PC-9 (cell line): Measurements from ENCODE around the gene DNAJC16. TPM values are rescaled to one million over a fixed set of nuclear protein-coding genes. Genes with fewer than 3 reads are reported as not detected.
"Not testable (repeated sequence)": the region's sequence is repeated elsewhere in the genome, so short reads cannot be mapped to it uniquely, and the experiment has no call there.

Experiments used
- BruUV-seq: library from RNA; stranded (reverse); fragments of 400-500 nt; replicated peaks from 2 replicates; lab custom pipeline; 2021; lab: Mats Ljungman, UMichigan
- CTCF ChIA-PET: fragments of 300-600 bp; sonication (Branson Sonifier 250); formaldehyde crosslinking; loops from one replicate; lab custom pipeline; 2022; ENCODE audit warnings: antibody characterized with exemption; lab: Charles Lee
- POLR2A ChIA-PET: fragments of 300-600 bp; sonication (Branson Sonifier 250); formaldehyde crosslinking; loops from one replicate; lab custom pipeline; 2022; ENCODE audit warnings: antibody characterized with exemption; ENCODE audit not compliant: unreplicated experiment; lab: Charles Lee
- DNase-seq, 2 experiments: peaks; one replicate each; pipeline versions ENCODE4 v3.0.0 to v3.0.0-alpha.2; 2015 to 2022; ENCODE audit warnings: mixed read lengths in 1 of 2
- H2AFZ ChIP-seq: fragments of 200-600 bp; sonication (generic); 2 replicates; pipeline ENCODE4 v1.8.1; 2017; ENCODE audit warnings: antibody characterized with exemption
- H3F3A ChIP-seq: fragments of 200-600 bp; sonication (generic); 2 replicates; pipeline ENCODE4 v1.8.1; 2017; ENCODE audit warnings: antibody characterized with exemption, mild to moderate bottlenecking, low read depth; ENCODE audit not compliant: insufficient read depth
- H3K27ac ChIP-seq: fragments of 200-600 bp; sonication (generic); 2 replicates; pipeline ENCODE4 v1.6.1; 2016; ENCODE audit warnings: mixed run types
- H3K27me3 ChIP-seq: fragments of 200-600 bp; sonication (generic); 2 replicates; pipeline ENCODE4 v1.6.1; 2016; ENCODE audit warnings: low read depth, mixed run types; ENCODE audit not compliant: insufficient read depth
- H3K36me3 ChIP-seq: fragments of 200-600 bp; sonication (generic); 2 replicates; pipeline ENCODE4 v1.6.1; 2016; ENCODE audit warnings: low read depth, mixed run types
- H3K4me1 ChIP-seq: fragments of 200-600 bp; sonication (generic); replicated peaks from 2 replicates; pipeline ENCODE4 v1.6.1; 2016; ENCODE audit warnings: mixed run types; ENCODE audit not compliant: insufficient read depth
- H3K4me2 ChIP-seq: fragments of 200-600 bp; sonication (generic); 2 replicates; pipeline ENCODE4 v1.6.1; 2017; ENCODE audit warnings: mixed run types
- H3K4me3 ChIP-seq: fragments of 200-600 bp; sonication (generic); 2 replicates; pipeline ENCODE4 v1.6.1; 2016; ENCODE audit warnings: mixed run types
- H3K79me2 ChIP-seq: fragments of 200-600 bp; sonication (generic); 2 replicates; pipeline ENCODE4 v1.6.1; 2017; ENCODE audit warnings: low read depth, mixed run types
- H3K9me2 ChIP-seq: fragments of 200-600 bp; sonication (generic); 2 replicates; pipeline ENCODE4 v1.8.1; 2017; ENCODE audit warnings: mild to moderate bottlenecking; ENCODE audit not compliant: insufficient read depth
- H3K9me3 ChIP-seq: fragments of 200-600 bp; sonication (generic); 2 replicates; pipeline ENCODE4 v1.8.1; 2016; ENCODE audit warnings: low read depth; ENCODE audit not compliant: insufficient read depth
- H4K20me1 ChIP-seq: fragments of 200-600 bp; sonication (generic); 2 replicates; pipeline ENCODE4 v1.8.1; 2017; ENCODE audit not compliant: insufficient read depth
- EZH2 ChIP-seq: fragments of 200-600 bp; sonication (generic); IDR thresholded peaks from 2 replicates; pipeline ENCODE4 v1.8.0; 2017; ENCODE audit warnings: antibody characterized with exemption, low read depth
- intact Hi-C: fragments of 100-400 bp; cut with micrococcal nuclease; formaldehyde crosslinking; loops from one replicate; pipeline ENCODE4 v1.10.0; 2022; ENCODE audit not compliant: unreplicated experiment
- total RNA-seq: library from RNA; stranded (reverse); gene quantifications from 2 replicates; pipeline ENCODE4 v1.2.3, GENCODE V29; 2021
- TF ChIP-seq, protein P1 (sequence below): fragments of 200-600 bp; sonication (generic); conservative IDR thresholded peaks from 2 replicates; pipeline ENCODE4 v1.6.1; 2017; ENCODE audit warnings: mixed run types, antibody characterized with exemption, mild to moderate bottlenecking, moderate library complexity

Gene DNAJC16
- total RNA-seq, 1 experiment from 2014 or later: 18.8 TPM

- no peaks in the 10 kb centered on the region for H3K9me2 ChIP-seq
- H3K27me3 ChIP-seq: no peaks in the 10 kb centered on the region
- intact Hi-C loops: no loop called here
- H3K4me2 ChIP-seq: no peak overlapping the region
- no peaks in the 10 kb centered on the region for H3F3A ChIP-seq
- H4K20me1 ChIP-seq: no peaks in the 10 kb centered on the region
- H3K4me3 ChIP-seq: no peak overlapping the region
- ChIA-PET POLR2A (interaction anchor here (0.7 kb wide), 3 partner anchors 39 to 863 kb away, joined by 3 to 6 read pairs (median 3); partner anchors contain the start of gene DNAJC16), CTCF (no interaction called here)
- no peak for DNase-seq
- no peaks in the 10 kb centered on the region for H3K36me3 ChIP-seq
- H2AFZ ChIP-seq: no peak overlapping the region
- no peak overlapping the region for H3K27ac ChIP-seq
- H3K79me2 ChIP-seq: no peaks in the 10 kb centered on the region
- H3K4me1 ChIP-seq: no peaks in the 10 kb centered on the region
- BruUV-seq: no TSS peak
- no peaks in the 10 kb centered on the region for H3K9me3 ChIP-seq
- no peak for TF ChIP-seq EZH2
- TF ChIP-seq, protein P1, sequence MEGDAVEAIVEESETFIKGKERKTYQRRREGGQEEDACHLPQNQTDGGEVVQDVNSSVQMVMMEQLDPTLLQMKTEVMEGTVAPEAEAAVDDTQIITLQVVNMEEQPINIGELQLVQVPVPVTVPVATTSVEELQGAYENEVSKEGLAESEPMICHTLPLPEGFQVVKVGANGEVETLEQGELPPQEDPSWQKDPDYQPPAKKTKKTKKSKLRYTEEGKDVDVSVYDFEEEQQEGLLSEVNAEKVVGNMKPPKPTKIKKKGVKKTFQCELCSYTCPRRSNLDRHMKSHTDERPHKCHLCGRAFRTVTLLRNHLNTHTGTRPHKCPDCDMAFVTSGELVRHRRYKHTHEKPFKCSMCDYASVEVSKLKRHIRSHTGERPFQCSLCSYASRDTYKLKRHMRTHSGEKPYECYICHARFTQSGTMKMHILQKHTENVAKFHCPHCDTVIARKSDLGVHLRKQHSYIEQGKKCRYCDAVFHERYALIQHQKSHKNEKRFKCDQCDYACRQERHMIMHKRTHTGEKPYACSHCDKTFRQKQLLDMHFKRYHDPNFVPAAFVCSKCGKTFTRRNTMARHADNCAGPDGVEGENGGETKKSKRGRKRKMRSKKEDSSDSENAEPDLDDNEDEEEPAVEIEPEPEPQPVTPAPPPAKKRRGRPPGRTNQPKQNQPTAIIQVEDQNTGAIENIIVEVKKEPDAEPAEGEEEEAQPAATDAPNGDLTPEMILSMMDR: no peak
Measured at GRCh38 chr1:15488371-15488770, 38.3 kb upstream of the DNAJC16 start.

DNA sequence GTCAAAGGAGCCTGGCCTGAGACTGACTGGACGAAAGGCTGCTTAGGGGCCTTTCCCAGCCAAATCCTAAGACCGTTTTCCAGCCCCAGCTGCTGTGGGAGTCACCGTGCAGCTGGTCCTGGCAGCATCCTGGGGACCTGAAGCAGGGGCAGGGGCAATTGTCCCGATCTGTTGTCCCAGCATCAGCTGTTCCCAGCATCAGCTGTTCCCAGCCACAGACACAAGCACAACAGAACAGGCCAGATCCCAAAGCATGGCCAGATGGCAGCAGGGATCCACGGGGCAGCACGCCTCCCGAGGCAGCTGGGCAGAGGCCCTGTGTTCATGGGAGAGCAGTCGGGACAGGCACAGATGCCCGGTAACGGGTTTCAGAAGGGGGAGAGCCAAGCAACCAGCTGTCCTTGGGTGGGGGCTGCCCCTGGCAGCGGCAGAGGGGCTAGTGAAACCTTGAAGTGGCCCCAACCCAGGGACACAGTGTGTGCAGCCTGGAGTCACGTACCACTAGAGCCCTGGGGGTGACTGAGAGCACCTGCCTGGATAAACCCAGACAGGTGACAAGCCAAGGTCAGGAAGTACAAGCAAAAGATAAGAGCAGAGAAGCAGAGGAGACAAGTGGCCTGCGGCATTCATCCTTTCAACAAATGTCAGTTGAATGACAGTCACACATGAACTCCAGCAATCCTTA lies 37.5 kb upstream of the DNAJC16 start:
- H4K20me1 ChIP-seq: no peaks in the 10 kb centered on the region
- POLR2A ChIA-PET: no interaction called here
- H3K27me3 ChIP-seq: no peaks in the 10 kb centered on the region
- H3K79me2 ChIP-seq: no peaks in the 10 kb centered on the region
- H3K36me3 ChIP-seq: no peaks in the 10 kb centered on the region
- no peak overlapping the region for H3K27ac ChIP-seq
- intact Hi-C loops: no loop called here
- H3K9me2 ChIP-seq: no peaks in the 10 kb centered on the region
- no peaks in the 10 kb centered on the region for H3K4me1 ChIP-seq
- H2AFZ ChIP-seq: no peak overlapping the region
- DNase-seq: no peak
- no peaks in the 10 kb centered on the region for H3F3A ChIP-seq
- H3K4me3 ChIP-seq: no peak overlapping the region
- no peak overlapping the region for H3K4me2 ChIP-seq
- CTCF ChIA-PET: no interaction called here
- TF ChIP-seq, protein P1: no peak
- TF ChIP-seq EZH2: no peak
- H3K9me3 ChIP-seq: no peaks in the 10 kb centered on the region
- no TSS peak for BruUV-seq

- H3F3A ChIP-seq, H3K4me1 ChIP-seq, H3K4me3 ChIP-seq, DNase-seq, H3K9me2 ChIP-seq, H3K9me3 ChIP-seq, H2AFZ ChIP-seq, H3K79me2 ChIP-seq, H3K4me2 ChIP-seq, H3K36me3 ChIP-seq, H4K20me1 ChIP-seq, H3K27ac ChIP-seq, CTCF ChIA-PET, BruUV-seq, H3K27me3 ChIP-seq, intact Hi-C loops, POLR2A ChIA-PET: not testable (repeated sequence)
Measured at GRCh38 chr1:15491010-15491409, 35.6 kb upstream of the DNAJC16 start.

- no TSS peak for BruUV-seq
- H3K9me2 ChIP-seq: no peaks in the 10 kb centered on the region
- H2AFZ ChIP-seq: no peak overlapping the region
- H3K9me3 ChIP-seq: no peaks in the 10 kb centered on the region
- H3K79me2 ChIP-seq: no peaks in the 10 kb centered on the region
- H3K27ac ChIP-seq: no peak overlapping the region
- H3F3A ChIP-seq: no peaks in the 10 kb centered on the region
- H3K36me3 ChIP-seq: no peaks in the 10 kb centered on the region
- ChIA-PET POLR2A (no interaction called here), CTCF (no interaction called here)
- intact Hi-C loops: no loop called here
- no peak for TF ChIP-seq EZH2
- TF ChIP-seq, protein P1: no peak
- no peak overlapping the region for H3K4me3 ChIP-seq
- no peaks in the 10 kb centered on the region for H4K20me1 ChIP-seq
- no peak for DNase-seq
- H3K27me3 ChIP-seq: no peaks in the 10 kb centered on the region
- no peak overlapping the region for H3K4me2 ChIP-seq
- H3K4me1 ChIP-seq: no peaks in the 10 kb centered on the region
Measured at GRCh38 chr1:15492596-15492995, 34.1 kb upstream of the DNAJC16 start.
